Measurements from ENCODE around the gene FLNB.
"Not testable (repeated sequence)": the region's sequence is repeated elsewhere in the genome, so short reads cannot be mapped to it uniquely, and the experiment has no call there.

Gene FLNB

GRCh38 chr3:58048301-58048700 is 40.1 kb downstream of the FLNB start:
- Mint-ChIP-seq H3K4me3 (no peak overlapping the region), H3K27ac (ENCODE audit: low read depth) (no peak overlapping the region), H3K27me3 (no peaks in the 10 kb centered on the region), H3K4me1 (peaks cover 5% of the 10 kb centered on the region), H3K36me3 (ENCODE audit: insufficient read depth) (no peaks in the 10 kb centered on the region), H3K9me3 (no peaks in the 10 kb centered on the region)
- ATAC-seq (replicated peaks; ENCODE audit: extremely low read depth, poor library complexity, severe bottlenecking), result no peak
- DNase-seq (ENCODE audit: low spot score in 2 of 2), result no peak

- Mint-ChIP-seq H3K27me3 (no peaks in the 10 kb centered on the region), H3K36me3 (ENCODE audit: insufficient read depth) (no peaks in the 10 kb centered on the region), H3K27ac (ENCODE audit: low read depth) (no peak overlapping the region), H3K4me3 (no peak overlapping the region), H3K4me1 (peaks cover 7% of the 10 kb centered on the region), H3K9me3 (no peaks in the 10 kb centered on the region)
- DNase-seq (ENCODE audit: low spot score in 2 of 2), result no peak
- ATAC-seq (replicated peaks; ENCODE audit: extremely low read depth, poor library complexity, severe bottlenecking), result no peak
Measured at GRCh38 chr3:58049143-58049785, 41.0 kb downstream of the FLNB start.

- H3K4me1 Mint-ChIP-seq, result peaks cover 10% of the 10 kb centered on the region
- H3K4me3 Mint-ChIP-seq, result no peak overlapping the region
- no peak overlapping the region for H3K27ac Mint-ChIP-seq (ENCODE audit: low read depth)
- no peaks in the 10 kb centered on the region for H3K9me3 Mint-ChIP-seq
- H3K27me3 Mint-ChIP-seq, result no peaks in the 10 kb centered on the region
- H3K36me3 Mint-ChIP-seq (ENCODE audit: insufficient read depth), result no peaks in the 10 kb centered on the region
- ATAC-seq (replicated peaks; ENCODE audit: extremely low read depth, poor library complexity, severe bottlenecking) (no peak), DNase-seq (ENCODE audit: low spot score in 2 of 2) (no peak)
Measured at GRCh38 chr3:58051196-58051595, 43.0 kb downstream of the FLNB start.

DNA sequence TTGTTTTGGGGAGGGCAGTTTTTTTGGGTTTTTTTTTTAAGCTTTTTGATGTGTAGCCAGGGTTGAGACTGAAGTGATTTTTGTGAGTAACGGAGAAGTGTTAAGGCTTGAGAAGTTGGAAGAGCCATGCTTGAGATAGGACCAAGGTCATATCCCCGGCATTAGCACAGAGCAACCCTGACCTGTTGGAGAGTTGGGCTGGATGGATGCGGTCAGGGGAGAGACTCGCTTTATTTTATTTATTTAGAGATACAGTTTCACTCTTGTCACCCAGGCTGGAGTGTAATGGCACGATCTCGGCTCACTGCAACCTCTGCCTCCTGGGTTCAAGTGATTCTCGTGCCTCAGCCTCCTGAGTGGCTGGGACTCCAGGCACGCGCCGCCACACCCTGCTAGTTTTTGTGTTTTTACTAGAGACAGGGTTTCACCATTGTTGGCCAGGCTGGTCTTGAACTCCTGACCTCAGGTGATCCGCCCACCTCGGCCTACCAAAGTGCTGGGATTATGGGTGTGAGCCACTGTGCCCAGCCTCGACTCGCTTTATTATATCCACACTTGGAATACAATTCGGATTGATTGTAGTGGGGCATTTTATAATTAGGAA is 43.5 kb downstream of the FLNB start:
- not testable (repeated sequence) for DNase-seq (ENCODE audit: low spot score in 2 of 2); H3K4me3 Mint-ChIP-seq; H3K9me3 Mint-ChIP-seq; ATAC-seq (replicated peaks; ENCODE audit: extremely low read depth, poor library complexity, severe bottlenecking); H3K4me1 Mint-ChIP-seq; H3K27me3 Mint-ChIP-seq; H3K36me3 Mint-ChIP-seq (ENCODE audit: insufficient read depth); H3K27ac Mint-ChIP-seq (ENCODE audit: low read depth)

DNA sequence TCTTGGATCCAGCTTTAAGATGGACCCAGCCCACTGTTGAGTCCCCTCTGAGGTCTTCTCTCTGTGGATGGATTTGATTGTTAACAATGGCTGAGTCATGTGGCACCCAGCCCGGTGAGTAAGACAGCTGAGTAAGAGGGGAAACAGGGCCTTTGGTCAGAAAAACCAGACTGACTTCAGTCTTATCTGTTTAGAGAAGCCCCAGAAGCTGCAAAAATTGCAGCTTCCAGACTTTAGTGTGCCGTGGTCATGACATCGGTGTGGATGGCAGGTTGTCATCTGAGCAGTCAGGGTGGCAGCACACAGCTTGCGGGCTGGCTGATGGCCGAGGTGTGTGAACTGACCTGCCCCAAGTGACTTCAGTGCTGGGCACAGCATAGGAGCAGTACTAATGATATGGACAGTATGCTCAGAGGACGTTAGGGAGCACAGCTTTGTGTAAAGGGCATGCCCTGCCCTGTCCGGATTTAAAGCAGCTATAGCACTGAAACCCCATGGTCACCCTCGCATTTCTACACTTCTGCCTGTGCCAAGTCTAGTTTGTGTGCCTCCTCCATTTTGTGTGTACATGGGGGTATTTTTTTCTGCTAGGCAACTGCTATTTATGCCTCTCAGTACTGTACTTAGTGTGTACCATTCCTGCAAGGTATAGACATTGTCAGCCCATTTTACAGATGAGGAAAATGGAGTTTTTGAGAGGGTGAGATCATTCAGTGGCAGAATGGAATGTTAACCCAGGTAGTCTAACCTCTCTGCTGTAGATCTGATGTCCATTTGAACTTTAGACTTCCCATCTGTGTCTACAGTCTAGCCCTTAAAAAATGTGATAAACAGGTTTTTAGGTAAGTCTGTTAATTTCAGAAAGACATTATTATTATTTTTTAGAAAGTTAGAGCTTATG is 44.4 kb downstream of the FLNB start:
- Mint-ChIP-seq H3K4me1 (peaks cover 10% of the 10 kb centered on the region), H3K9me3 (no peaks in the 10 kb centered on the region), H3K27ac (ENCODE audit: low read depth) (no peak overlapping the region), H3K27me3 (no peaks in the 10 kb centered on the region), H3K36me3 (ENCODE audit: insufficient read depth) (no peaks in the 10 kb centered on the region), H3K4me3 (no peak overlapping the region)
- DNase-seq (ENCODE audit: low spot score in 2 of 2) (no peak), ATAC-seq (replicated peaks; ENCODE audit: extremely low read depth, poor library complexity, severe bottlenecking) (no peak)

DNA sequence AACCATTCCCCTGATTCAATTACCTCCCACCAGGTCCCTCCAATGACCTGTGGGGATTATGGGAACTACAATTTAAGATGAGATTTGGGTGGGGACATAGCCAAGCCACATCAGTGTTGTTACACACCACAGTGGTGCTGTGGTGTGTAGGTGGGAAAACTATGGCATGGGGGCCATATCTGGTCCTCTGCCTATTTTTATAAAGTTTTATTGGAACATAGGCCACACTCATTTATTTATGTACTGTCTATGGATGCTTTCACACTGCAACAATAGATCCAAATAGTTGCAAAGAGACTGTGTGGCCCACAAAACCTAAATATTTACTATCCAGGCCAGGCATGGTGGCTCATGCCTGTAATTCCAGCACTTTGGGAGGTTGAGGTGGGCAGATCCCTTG is 46.4 kb downstream of the FLNB start:
- peaks cover 10% of the 10 kb centered on the region for H3K4me1 Mint-ChIP-seq
- no peak for DNase-seq (ENCODE audit: low spot score in 2 of 2)
- no peak overlapping the region for H3K27ac Mint-ChIP-seq (ENCODE audit: low read depth)
- no peaks in the 10 kb centered on the region for H3K36me3 Mint-ChIP-seq (ENCODE audit: insufficient read depth)
- no peaks in the 10 kb centered on the region for H3K9me3 Mint-ChIP-seq
- no peaks in the 10 kb centered on the region for H3K27me3 Mint-ChIP-seq
- no peak for ATAC-seq (replicated peaks; ENCODE audit: extremely low read depth, poor library complexity, severe bottlenecking)
- H3K4me3 Mint-ChIP-seq, result no peak overlapping the region

DNA sequence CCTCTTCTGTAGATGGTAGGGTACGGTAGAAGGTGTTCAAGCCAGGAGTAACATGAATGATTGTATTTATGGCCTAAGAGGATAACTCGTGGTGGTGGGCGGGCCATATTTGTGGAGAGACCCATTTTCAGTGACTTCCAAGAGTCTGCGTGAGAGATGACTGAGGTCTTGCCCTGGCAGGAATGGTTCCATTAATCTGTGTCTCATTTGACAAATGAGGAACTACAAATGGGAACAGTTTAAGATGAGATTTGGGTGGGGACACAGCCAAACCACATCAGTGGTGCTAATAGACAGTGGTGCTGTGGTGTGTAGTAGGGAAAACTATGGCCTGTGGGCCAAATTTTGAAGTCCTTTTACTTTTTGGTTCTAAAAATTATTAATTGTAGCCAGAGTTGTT is 47.1 kb downstream of the FLNB start:
- peaks cover 10% of the 10 kb centered on the region for H3K4me1 Mint-ChIP-seq
- no peaks in the 10 kb centered on the region for H3K9me3 Mint-ChIP-seq
- no peaks in the 10 kb centered on the region for H3K27me3 Mint-ChIP-seq
- no peak for ATAC-seq (replicated peaks; ENCODE audit: extremely low read depth, poor library complexity, severe bottlenecking)
- H3K4me3 Mint-ChIP-seq, result no peak overlapping the region
- DNase-seq (ENCODE audit: low spot score in 2 of 2), result no peak
- H3K27ac Mint-ChIP-seq (ENCODE audit: low read depth), result no peak overlapping the region
- no peaks in the 10 kb centered on the region for H3K36me3 Mint-ChIP-seq (ENCODE audit: insufficient read depth)

DNA sequence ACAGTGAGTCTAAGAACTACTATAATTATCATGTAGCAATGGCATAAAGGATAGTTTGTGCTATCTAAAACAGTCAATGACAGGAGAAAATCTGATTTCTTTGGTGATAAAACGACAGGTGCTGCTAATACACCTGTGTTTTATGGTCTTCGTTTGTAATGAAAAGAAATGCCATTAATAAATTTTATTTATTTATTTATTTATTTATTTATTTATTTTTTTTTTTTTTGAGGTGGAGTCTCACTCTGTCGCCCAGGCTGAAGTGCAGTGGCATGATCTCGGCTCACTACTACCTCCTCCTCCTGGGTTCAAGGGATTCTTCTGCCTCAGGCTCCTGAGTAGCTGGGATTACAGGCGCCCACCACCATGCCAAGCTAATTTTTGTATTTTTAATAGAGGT is 47.7 kb downstream of the FLNB start:
- not testable (repeated sequence) for H3K9me3 Mint-ChIP-seq; H3K4me1 Mint-ChIP-seq; H3K27me3 Mint-ChIP-seq; H3K4me3 Mint-ChIP-seq; ATAC-seq (replicated peaks; ENCODE audit: extremely low read depth, poor library complexity, severe bottlenecking); H3K27ac Mint-ChIP-seq (ENCODE audit: low read depth); DNase-seq (ENCODE audit: low spot score in 2 of 2); H3K36me3 Mint-ChIP-seq (ENCODE audit: insufficient read depth)

GRCh38 chr3:58058361-58059263 is 50.4 kb downstream of the FLNB start:
- H3K4me3 Mint-ChIP-seq, result no peak overlapping the region
- no peak for ATAC-seq (replicated peaks; ENCODE audit: extremely low read depth, poor library complexity, severe bottlenecking)
- DNase-seq (ENCODE audit: low spot score in 2 of 2), result no peak
- no peaks in the 10 kb centered on the region for H3K9me3 Mint-ChIP-seq
- no peak overlapping the region for H3K27ac Mint-ChIP-seq (ENCODE audit: low read depth)
- no peaks in the 10 kb centered on the region for H3K27me3 Mint-ChIP-seq
- H3K36me3 Mint-ChIP-seq (ENCODE audit: insufficient read depth), result no peaks in the 10 kb centered on the region
- H3K4me1 Mint-ChIP-seq, result peaks cover 4% of the 10 kb centered on the region

DNA sequence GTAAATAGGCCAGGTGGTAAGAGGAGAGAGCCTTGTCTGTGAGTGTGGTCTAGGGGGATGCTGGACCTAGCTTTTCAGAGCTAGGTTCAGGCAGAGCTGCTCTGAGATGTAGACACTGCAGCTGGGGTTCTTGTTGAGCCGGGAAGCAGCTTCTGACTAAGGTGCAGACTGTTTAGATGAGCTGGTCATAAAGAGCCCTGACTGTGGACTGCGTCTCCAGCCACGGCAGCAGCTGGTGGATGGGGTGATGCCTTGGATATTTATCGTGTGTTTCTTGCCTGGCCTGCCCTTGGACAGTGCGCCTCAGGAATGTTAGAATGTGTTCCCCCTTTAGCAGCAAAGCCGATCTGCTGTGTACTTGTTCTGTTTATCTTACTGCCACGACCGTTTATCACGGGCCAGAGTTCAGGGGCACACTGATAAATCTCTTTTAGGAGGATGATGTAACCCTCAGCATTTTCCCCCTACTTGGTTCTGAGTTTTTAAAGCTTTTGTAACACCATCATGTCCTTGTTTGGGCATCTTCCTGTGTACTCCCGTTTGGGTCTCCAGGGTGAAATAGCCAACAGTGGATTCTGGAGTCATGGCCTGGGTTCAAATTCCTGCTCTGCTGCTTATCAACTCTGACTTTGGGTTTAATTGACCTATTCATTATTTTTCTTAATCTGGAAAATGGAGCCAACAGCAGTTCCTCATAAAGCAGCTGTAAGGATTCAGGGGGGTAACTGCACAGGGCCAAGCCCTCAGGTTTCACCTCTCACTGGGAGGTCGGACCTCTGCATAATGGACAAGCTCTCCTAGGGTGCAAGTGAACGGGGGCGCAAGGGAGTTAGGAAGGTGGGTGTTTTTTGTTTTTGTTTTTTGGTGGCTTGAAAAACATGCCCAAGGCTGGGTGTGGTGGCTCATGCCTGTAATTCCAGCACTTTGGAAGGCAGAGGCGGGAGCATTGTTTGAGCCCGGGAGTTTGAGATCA is 51.4 kb downstream of the FLNB start:
- Mint-ChIP-seq H3K27ac (ENCODE audit: low read depth) (no peak overlapping the region), H3K27me3 (no peaks in the 10 kb centered on the region), H3K4me1 (no peaks in the 10 kb centered on the region), H3K9me3 (no peaks in the 10 kb centered on the region), H3K4me3 (no peak overlapping the region), H3K36me3 (ENCODE audit: insufficient read depth) (no peaks in the 10 kb centered on the region)
- DNase-seq (ENCODE audit: low spot score in 2 of 2) (no peak), ATAC-seq (replicated peaks; ENCODE audit: extremely low read depth, poor library complexity, severe bottlenecking) (no peak)

DNA sequence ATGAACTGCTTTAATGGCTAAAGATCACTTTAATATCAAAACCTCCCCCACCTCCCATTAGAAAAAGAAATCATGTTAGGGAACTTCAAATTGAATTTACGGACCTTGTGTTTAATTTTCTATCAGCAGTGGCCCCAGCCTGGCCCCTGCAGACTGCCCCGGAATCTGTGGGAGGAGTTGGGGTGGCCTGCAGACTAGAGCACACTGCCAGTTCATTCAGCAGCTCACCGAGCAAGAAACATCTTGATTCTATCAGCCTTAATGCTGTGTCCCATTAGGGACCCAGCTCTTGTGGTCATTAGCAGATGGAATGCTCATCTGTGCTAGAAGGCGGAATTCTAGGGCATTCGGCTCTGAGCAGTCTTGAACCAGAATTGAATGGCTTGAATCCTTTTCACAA is 54.2 kb downstream of the FLNB start:
- H3K27ac Mint-ChIP-seq (ENCODE audit: low read depth), result no peak overlapping the region
- H3K27me3 Mint-ChIP-seq, result no peaks in the 10 kb centered on the region
- ATAC-seq (replicated peaks; ENCODE audit: extremely low read depth, poor library complexity, severe bottlenecking), result no peak
- H3K4me1 Mint-ChIP-seq, result no peaks in the 10 kb centered on the region
- H3K9me3 Mint-ChIP-seq, result no peaks in the 10 kb centered on the region
- H3K36me3 Mint-ChIP-seq (ENCODE audit: insufficient read depth), result no peaks in the 10 kb centered on the region
- no peak for DNase-seq (ENCODE audit: low spot score in 2 of 2)
- no peak overlapping the region for H3K4me3 Mint-ChIP-seq

Measured in central memory CD8-positive, alpha-beta T cell (primary cell).